ENCODE measurements around the gene RNF212.
"Not testable (repeated sequence)": the region's sequence is repeated elsewhere in the genome, so short reads cannot be mapped to it uniquely, and the experiment has no call there.

The RNF212 gene

GRCh38 chr4:1065732-1066131, 47.6 kb downstream of the RNF212 start:
- DNase-seq (ENCODE audit: low read depth), result no peak

GRCh38 chr4:1062419-1062818, 50.9 kb downstream of the RNF212 start:
- DNase-seq (ENCODE audit: low read depth), result no peak

GRCh38 chr4:1061760-1062159, 51.6 kb downstream of the RNF212 start:
- DNase-seq (ENCODE audit: low read depth), result no peak

- no peak for DNase-seq (ENCODE audit: low read depth)
These were observed 52.2 kb downstream of the RNF212 start for GRCh38 chr4:1061056-1061700.

- DNase-seq (ENCODE audit: low read depth), result no peak
These were observed 52.7 kb downstream of the RNF212 start for GRCh38 chr4:1060621-1061020.

- no peak for DNase-seq (ENCODE audit: low read depth)
These were observed 53.2 kb downstream of the RNF212 start for GRCh38 chr4:1060121-1060520.

- no peak for DNase-seq (ENCODE audit: low read depth)
These were observed 54.2 kb downstream of the RNF212 start for GRCh38 chr4:1058997-1059665.

GRCh38 chr4:1058198-1058996, 55.0 kb downstream of the RNF212 start:
- no peak for DNase-seq (ENCODE audit: low read depth)

- no peak for DNase-seq (ENCODE audit: low read depth)
These were observed 56.0 kb downstream of the RNF212 start for GRCh38 chr4:1057403-1057745.

GRCh38 chr4:1056671-1057402, 56.5 kb downstream of the RNF212 start:
- DNase-seq (ENCODE audit: low read depth), result no peak

- DNase-seq (ENCODE audit: low read depth), result no peak
These were observed 57.4 kb downstream of the RNF212 start for GRCh38 chr4:1055721-1056590.

GRCh38 chr4:1055243-1055701, 58.1 kb downstream of the RNF212 start:
- DNase-seq (ENCODE audit: low read depth), result not testable (repeated sequence)

GRCh38 chr4:1054696-1055242, 58.6 kb downstream of the RNF212 start:
- DNase-seq (ENCODE audit: low read depth), result not testable (repeated sequence)

- DNase-seq (ENCODE audit: low read depth), result not testable (repeated sequence)
These were observed 59.5 kb downstream of the RNF212 start for GRCh38 chr4:1053891-1054290.

- DNase-seq (ENCODE audit: low read depth), result peak; percentile 83
These were observed 60.2 kb downstream of the RNF212 start for GRCh38 chr4:1053080-1053661.

GRCh38 chr4:1052231-1052671, 61.1 kb downstream of the RNF212 start:
- no peak for DNase-seq (ENCODE audit: low read depth)

GRCh38 chr4:1051472-1051871, 61.9 kb downstream of the RNF212 start:
- no peak for DNase-seq (ENCODE audit: low read depth)

GRCh38 chr4:1050486-1051213, 62.7 kb downstream of the RNF212 start:
- DNase-seq (ENCODE audit: low read depth), result no peak

GRCh38 chr4:1049591-1049905, 63.8 kb downstream of the RNF212 start:
- no peak for DNase-seq (ENCODE audit: low read depth)

Data from GM04503 (cell line).